Measurements from ENCODE around the gene ZNF19. TPM values are rescaled to one million over a fixed set of nuclear protein-coding genes. Genes with fewer than 3 reads are reported as not detected.
A peak's percentile ranks its signal among the peaks of the same experiment; 100 is the strongest.

The ZNF19 gene
- total RNA-seq, result 15.7 and 17.1 TPM in 2 replicates
- long read RNA-seq, transcript ZNF19-214 (5 exons, 1,947 nt), result major isoform, 6 of 47 reads
- long read RNA-seq, partial matches to known transcripts, result 7 of 47 reads
- long read RNA-seq, other reads (novel, unspliced or antisense), result 33 of 47 reads

DNA sequence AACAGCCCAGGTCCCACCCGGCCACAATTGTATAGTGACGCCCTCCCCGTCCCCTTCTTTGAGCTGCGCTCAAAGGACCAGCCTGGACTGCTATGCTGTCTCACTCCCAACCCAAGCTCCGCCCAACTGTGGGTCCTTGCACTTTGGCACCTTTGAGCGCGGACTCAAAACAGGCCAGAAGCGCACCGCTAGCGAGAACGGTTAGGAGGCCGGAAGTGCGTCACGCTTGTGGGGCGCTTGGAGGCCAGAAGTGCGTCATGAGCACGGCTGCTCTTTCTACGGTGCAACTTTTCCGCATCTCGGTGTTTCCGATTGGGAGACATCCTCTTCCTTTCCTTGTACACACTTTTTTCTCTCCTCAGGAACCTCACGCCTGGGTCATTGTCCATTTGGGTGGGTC lies at the start of gene ZNF19:
Gene ZNF19 (minus strand): TSS at position 203 of the 400 bp plus-strand sequence. CDS start 7,210 bp downstream, outside the sequence.
- H3K4me1 Mint-ChIP-seq (ENCODE audit: low read depth), result peaks cover 5% of the 10 kb centered on the region
- no peak within 1 kb of the TSS for H3K4me3 Mint-ChIP-seq (ENCODE audit: low read depth)
- H3K27me3 Mint-ChIP-seq, result no peaks in the 10 kb centered on the region
- H3K9me3 Mint-ChIP-seq (ENCODE audit: low read depth), result no peaks in the 10 kb centered on the region
- TF ChIP-seq CTCF (IDR thresholded peaks at IDR 0.05; ENCODE audit: unreplicated experiment), result no peak
- H3K27ac Mint-ChIP-seq, result no peak within 1 kb of the TSS
- H3K36me3 Mint-ChIP-seq (ENCODE audit: insufficient read depth), result no peaks in the 10 kb centered on the region
- DNase-seq (ENCODE audit: low spot score, unreplicated experiment), result no peak

GRCh38 chr16:71537643-71538042 lies 48.5 kb upstream of the ZNF19 start:
- Mint-ChIP-seq H3K9me3 (ENCODE audit: low read depth) (no peaks in the 10 kb centered on the region), H3K27ac (no peak overlapping the region), H3K27me3 (no peaks in the 10 kb centered on the region), H3K4me1 (ENCODE audit: low read depth) (no peaks in the 10 kb centered on the region), H3K36me3 (ENCODE audit: insufficient read depth) (no peaks in the 10 kb centered on the region), H3K4me3 (ENCODE audit: low read depth) (no peak overlapping the region)
- peak; percentile 32 for DNase-seq (ENCODE audit: low spot score, unreplicated experiment)
- peak; percentile 76 for TF ChIP-seq CTCF (IDR thresholded peaks at IDR 0.05; ENCODE audit: unreplicated experiment)

DNA sequence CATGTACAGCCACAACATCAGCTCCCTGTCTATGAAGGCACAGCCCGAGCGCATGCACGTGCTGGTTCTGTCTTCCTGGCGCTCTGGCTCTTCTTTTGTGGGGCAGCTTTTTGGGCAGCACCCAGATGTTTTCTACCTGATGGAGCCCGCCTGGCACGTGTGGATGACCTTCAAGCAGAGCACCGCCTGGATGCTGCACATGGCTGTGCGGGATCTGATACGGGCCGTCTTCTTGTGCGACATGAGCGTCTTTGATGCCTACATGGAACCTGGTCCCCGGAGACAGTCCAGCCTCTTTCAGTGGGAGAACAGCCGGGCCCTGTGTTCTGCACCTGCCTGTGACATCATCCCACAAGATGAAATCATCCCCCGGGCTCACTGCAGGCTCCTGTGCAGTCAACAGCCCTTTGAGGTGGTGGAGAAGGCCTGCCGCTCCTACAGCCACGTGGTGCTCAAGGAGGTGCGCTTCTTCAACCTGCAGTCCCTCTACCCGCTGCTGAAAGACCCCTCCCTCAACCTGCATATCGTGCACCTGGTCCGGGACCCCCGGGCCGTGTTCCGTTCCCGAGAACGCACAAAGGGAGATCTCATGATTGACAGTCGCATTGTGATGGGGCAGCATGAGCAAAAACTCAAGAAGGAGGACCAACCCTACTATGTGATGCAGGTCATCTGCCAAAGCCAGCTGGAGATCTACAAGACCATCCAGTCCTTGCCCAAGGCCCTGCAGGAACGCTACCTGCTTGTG lies 47.8 kb upstream of the ZNF19 start:
- H3K36me3 Mint-ChIP-seq (ENCODE audit: insufficient read depth), result no peaks in the 10 kb centered on the region
- no peak for DNase-seq (ENCODE audit: low spot score, unreplicated experiment)
- no peaks in the 10 kb centered on the region for H3K27me3 Mint-ChIP-seq
- TF ChIP-seq CTCF (IDR thresholded peaks at IDR 0.05; ENCODE audit: unreplicated experiment), result no peak
- H3K9me3 Mint-ChIP-seq (ENCODE audit: low read depth), result no peaks in the 10 kb centered on the region
- no peaks in the 10 kb centered on the region for H3K4me1 Mint-ChIP-seq (ENCODE audit: low read depth)
- H3K27ac Mint-ChIP-seq, result no peak overlapping the region
- no peak overlapping the region for H3K4me3 Mint-ChIP-seq (ENCODE audit: low read depth)

DNA sequence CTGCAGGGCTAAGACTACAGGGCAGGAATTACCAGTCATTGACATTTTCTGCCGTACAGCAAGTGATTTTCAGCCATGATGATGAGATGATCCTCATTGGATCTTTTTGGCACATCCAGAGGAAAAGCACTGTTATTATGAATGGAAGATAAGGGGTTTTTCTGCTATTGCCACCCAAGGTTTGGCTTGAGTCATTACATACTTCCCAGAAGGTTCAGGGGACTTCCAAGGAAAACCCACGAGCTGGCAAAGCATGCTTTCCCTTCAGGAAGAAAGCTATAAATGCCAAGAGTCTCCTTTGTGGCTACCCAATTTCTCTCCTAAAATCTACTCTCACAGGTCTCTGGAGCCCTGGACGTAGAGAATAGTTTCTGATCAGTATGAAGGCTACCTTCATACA lies 43.2 kb upstream of the ZNF19 start:
- no peak for TF ChIP-seq CTCF (IDR thresholded peaks at IDR 0.05; ENCODE audit: unreplicated experiment)
- Mint-ChIP-seq H3K27ac (no peak overlapping the region), H3K36me3 (ENCODE audit: insufficient read depth) (no peaks in the 10 kb centered on the region), H3K4me1 (ENCODE audit: low read depth) (no peaks in the 10 kb centered on the region), H3K4me3 (ENCODE audit: low read depth) (no peak overlapping the region), H3K27me3 (peaks cover 10% of the 10 kb centered on the region), H3K9me3 (ENCODE audit: low read depth) (no peaks in the 10 kb centered on the region)
- no peak for DNase-seq (ENCODE audit: low spot score, unreplicated experiment)

- peaks cover 30% of the 10 kb centered on the region for H3K27me3 Mint-ChIP-seq
- no peak for DNase-seq (ENCODE audit: low spot score, unreplicated experiment)
- H3K9me3 Mint-ChIP-seq (ENCODE audit: low read depth), result no peaks in the 10 kb centered on the region
- H3K4me1 Mint-ChIP-seq (ENCODE audit: low read depth), result peaks cover 6% of the 10 kb centered on the region
- H3K4me3 Mint-ChIP-seq (ENCODE audit: low read depth), result no peak overlapping the region
- no peak overlapping the region for H3K27ac Mint-ChIP-seq
- H3K36me3 Mint-ChIP-seq (ENCODE audit: insufficient read depth), result no peaks in the 10 kb centered on the region
- no peak for TF ChIP-seq CTCF (IDR thresholded peaks at IDR 0.05; ENCODE audit: unreplicated experiment)
These were observed 39.7 kb upstream of the ZNF19 start for GRCh38 chr16:71528863-71529262.
